HG02981 (cell line): ENCODE data around the gene MAP1LC3B2.

Experiments used
- ATAC-seq: cut with Tn5 transposase; IDR thresholded peaks from one replicate; pipeline ENCODE4 v1.9.1; 2021; ENCODE audit warnings: mild to moderate bottlenecking, moderate library complexity; ENCODE audit not compliant: unreplicated experiment

Gene MAP1LC3B2

DNA sequence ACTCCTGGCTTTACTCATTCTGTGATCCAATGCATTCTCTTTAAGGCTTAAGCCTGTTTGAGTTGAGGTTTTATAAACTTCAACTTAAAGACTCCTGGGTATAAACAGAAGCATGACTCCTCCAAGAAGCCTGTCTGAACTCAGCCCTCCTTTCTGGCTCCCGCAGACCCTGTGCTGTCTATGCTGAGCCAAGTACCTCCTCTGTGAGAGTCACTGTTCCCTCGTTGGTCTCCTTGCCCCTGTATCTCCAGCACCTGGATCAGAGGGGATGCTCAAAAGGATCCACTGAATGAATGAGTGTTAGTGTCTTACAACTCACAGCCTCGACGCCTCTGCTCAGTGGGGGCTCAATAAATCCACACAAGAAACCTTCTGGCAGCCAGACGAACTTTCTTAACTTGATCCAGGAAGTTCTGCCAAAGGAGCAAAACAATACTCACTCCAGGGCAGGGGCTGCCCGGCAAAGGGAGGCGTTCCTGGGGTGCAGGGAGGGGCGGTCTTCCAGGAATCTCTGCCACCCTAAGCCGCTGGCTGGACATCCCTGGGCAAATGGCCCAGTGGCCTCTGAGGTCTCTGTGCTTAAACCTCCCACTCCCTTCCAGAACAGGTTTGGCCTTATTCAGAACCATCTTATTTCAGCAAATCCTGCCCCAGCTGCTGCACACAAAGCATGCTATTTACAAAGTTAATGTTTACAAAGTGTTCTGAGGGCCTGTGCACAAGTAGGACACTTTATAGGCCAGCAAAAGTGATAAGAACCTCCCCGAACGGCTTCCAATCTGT is 32.9 kb downstream of the MAP1LC3B2 start:
- no peak for ATAC-seq

DNA sequence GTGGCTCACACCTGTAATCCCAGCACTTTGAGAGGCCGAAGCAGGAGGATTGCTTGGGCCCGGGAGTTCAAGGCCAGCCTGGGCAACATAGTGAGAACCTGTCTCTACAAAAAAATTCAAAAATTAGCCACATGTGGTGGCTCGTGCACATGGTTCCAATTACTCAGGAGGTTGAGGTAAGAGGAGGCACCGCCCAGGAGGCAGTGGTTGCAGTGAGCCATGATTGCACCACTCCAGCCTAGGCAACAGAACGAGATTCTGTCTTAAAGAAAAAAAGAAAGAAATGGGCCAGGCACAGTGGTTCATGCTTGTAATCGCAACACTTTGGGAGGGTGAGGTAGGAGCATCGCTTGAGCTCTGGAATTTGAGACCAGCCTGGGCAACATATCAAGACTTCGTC is 33.5 kb downstream of the MAP1LC3B2 start:
- no peak for ATAC-seq

DNA sequence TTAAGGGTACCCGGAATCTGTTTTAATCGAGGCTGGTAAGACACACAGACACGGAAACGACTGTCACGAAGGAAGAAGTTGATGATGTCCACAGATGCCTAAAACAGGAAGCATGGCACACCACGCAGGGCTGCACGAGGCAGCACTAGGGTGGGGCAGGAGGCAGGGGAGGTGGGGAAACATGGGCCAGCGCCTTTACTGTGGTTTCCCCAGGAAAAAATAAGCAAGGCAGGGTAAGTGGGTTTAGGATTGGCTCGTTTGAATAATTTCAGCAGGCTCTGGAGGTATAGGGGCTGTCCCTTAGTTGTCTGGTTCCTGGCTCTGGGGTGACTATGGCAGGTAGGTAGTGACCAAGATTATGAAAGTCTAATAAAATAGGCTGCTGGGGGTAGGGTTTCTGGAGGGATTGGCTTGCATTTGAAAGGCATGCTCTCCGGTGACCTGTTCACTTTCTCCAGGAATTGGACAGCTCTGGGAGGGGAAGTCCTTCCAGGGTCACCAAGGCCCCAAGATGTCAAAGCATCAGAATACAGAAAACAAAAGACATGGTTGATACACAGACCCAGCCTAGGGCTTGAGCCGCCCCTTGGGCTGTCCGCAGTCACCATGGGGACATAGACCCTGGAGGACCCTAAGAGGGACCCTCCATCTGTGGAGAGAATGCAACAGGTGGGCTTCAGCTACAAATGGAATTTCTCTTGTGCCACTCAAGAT is 35.3 kb downstream of the MAP1LC3B2 start:
- ATAC-seq, result no peak

DNA sequence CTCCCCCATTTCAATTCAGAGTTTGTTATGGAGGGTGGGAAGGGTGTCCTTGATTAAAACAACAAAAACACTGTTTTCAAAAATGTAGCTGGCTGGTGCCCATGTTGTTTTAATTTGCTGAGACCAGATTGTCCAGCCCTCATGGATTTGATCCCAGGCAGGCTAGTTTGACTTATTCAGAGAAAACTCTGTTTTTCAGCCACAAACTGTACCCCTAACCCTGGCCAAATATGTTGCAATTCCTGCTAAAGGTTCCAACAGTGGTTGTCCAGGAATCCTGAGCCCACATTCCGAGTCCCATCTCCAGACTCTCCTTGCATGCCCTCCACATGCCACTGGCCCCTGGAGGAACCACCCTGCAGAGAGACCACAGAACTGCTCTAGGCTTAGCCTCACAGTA is 36.0 kb downstream of the MAP1LC3B2 start:
- ATAC-seq, result no peak

DNA sequence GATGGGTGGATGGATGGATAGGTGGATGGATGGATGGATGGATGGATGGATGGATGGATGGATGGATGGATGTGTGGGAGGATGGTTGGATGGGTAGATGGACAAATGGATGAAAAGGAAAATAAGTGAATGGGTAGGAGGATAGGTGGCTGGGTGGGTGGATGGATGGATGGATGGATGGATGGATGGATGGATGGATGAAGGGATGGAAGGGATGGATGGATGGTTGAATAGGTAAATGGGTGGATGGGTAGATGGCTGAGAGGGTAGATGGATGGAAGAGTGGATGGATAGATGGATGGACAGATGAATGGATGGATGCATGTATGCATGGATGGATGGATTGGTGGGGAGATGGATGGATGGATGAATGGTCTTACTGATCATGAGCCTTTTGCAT is 36.5 kb downstream of the MAP1LC3B2 start:
- no peak for ATAC-seq

DNA sequence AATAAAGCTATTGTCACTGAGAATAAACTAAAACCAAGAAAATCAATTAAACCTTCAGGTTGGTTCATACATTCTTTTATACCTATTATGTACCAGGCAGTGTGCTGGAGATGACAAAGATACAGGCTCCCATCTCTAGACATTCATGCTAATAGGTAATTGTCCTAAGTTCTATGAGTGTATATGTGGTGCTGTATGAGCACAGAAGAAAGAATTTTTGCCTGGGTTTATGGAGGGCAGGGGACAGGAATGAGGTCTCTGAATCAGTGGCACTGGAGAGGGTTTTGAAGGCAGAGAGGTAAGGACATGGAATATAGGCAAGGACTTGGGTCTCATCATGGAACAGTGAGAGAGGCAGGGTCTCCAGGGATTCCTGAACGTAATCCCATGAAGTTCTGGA is 38.7 kb downstream of the MAP1LC3B2 start:
- ATAC-seq, result no peak

DNA sequence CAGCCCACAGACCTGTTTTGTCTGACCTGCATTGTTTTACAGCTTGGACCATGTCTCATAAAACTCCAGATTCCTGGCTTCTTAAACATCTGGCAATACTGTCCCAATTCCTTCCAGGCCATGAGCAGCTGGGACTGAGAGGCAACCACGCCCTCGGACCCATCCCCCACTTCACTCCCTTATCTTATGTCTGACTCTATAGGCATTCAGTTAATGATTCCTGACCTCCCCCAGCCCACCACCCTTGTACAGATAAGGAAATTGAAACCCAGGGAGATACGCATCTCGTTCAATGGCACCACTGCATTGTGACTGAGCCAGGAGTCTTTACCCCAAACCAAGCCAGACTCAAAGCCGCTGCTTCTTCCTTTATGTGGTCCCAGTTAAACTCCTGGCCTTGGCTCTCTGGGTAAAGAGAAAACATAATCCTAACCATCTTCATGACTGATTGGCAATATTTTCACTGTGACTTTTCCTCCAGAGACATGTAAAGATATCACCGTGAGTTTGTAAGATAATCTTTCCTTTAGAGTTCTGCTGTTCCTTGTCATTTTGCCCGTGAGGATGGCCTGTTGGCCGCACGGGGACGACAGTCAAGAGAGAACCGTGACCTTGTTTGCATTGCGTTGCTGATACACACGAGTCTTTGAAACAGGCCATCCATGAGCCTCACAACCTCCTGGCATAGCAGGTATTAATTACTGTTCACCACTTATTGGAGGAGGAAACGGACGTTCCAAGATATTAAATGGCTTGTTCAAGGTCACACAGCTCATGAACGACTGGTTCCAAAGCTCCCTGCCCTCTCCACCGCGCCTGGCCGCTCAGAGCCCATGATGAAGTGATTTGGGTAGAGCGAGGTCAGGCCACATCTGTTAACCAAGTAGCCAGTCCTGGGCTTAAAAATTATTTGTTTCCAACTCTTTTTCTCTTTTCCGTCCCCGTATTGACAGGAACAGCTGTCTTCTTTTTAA is 39.4 kb downstream of the MAP1LC3B2 start:
- no peak for ATAC-seq

DNA sequence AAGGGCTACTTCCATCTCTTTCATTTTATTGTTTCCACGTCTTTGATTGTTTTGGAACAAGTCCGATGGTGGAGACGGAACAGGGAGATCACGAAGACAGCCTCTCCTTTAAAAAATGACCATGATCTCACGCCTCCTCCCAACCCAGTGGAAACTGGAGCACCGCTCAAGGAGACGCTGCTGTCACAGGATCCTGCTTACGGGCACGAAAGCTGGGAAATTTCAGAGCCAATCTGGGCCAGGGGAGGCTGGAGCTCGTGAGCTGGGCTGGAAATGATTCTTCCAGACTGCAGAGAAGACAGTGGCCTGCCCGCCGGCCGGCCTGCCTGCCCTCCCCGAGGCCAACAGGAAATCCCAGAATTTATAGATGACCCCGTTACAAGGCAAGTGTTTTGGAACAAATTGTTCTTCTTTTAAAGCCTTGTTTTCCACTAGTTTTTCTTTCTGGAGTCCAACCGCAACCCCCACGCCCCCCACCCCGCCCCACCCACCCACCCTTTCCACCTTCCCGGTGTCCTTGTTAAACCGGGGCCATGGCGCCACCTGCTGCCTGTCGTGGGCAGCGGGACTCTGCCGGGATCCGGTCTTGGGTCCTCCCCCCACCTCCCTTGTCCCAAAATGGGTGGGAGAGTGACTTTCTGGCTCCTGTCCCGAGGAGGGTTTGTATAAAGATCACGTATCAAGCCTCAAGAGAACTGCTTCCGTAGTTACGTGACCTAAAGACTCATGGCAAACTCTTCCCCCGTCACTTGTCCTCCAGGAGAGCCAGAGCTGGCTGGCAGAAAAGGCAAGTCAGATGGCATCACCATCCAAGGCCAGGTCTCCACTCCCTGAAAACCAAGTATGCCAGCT is 40.3 kb downstream of the MAP1LC3B2 start:
- ATAC-seq, result no peak

DNA sequence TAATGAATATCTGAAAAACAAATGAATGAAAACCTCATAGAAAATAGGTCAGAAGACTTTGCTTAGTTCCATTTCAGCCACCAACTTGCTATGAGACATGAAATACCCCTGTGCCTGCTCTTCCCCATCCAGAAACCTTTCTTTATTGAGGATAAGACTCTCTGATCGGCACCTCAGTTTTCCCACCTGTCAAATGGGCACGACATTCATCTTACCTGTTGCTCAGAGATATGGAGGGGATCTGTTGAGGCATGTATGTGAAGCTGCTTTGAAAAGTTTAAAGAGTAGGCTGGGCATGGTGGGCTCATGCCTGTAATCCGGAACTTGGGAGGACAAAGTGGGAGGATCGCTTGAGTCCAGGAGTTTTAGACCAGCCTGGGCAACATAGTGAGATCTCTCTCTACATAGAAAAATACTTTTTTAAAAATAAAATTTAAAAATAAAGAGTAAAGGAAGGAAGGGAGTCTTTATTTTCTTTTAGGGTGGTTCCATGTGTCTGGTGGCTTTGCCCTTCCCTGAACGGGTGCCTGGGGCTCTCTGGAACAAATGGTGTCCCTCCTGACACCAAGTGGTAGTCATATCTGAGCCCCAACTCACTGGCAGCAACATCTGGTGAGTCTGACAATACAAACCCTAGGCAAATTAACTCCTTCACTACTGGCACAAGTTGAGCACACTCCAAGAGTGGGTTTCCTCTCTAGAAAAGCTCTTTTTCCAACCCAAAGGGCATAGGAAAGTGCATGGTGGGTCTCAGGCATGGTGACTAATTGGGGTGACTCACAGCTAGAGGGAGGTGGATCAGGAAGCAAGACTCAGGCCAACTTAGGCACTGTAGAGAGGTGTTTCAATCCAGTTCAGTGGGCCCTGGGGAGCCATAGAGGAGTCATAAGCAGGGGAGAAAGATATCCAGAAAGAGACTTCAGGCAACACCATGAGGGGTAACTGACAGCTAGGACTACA is 42.1 kb downstream of the MAP1LC3B2 start:
- ATAC-seq, result no peak

DNA sequence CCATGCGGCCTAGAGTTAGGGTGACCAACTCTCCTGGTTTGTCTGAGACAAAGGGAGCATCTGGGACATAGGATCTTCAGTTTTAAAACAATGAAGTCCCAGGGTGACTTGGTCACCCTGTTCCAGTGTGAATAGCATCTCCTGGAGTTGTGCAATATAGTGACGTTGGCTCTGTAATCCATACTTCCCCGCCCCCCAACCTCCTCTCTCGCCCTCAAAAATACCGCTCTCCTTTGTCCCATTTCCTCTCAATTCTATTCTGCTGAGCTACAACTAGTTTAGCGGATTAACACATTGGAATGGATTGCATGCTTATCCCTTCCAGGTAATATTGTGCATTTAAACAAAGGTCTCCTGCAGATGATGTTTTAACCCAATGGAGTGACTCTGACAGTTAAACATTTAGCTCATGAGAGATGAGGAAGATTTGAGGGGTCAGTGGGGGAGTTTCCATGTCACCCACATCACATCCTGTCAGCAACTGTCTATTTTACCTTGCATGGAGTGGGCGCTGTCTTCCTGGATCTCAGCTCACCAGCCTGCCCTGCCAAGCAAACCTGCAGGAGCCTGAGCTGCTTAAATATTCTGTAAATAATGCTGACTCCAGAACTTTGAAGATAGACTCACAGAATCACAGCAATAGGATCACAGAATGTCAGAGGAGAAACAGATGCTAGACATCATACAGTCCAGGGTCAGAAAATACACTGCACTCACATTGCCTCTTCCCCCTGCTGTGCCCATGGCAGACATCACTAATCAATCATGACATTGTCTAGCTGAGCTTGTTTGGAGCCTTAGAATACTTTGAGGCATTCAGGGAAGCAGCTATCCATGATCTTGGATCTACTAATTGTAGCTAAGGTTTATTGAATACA is 43.0 kb downstream of the MAP1LC3B2 start:
- ATAC-seq, result no peak

DNA sequence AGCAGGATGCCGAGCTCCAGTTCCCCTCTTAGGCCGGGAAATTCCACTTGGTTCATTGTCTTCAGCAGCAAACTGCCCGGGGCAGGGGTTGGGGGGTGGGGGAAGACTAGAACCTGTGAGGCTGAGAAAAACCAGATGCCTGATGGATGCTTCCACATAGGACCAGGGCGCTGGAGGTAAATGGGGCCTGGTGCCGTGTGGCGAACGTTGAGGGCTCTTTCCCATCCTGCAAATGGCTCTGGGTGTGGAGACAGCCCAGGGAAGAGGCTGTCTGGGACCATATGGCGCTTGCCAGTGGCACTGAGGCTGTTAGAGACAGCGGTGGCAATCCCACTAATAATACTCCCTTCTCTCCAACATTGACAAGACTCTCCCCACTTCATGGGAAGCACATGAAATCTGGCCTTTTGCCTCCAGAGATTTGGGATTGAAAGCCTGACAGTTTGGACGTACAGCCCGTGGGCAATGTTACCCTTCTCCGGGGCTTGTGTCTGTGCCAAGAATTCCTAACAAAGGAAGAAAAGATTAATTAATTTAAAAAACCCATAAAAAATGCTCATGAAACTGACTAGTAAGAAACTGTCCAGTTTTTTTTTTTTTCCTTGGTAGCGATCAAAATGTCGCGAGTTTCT is 44.5 kb downstream of the MAP1LC3B2 start:
- no peak for ATAC-seq

DNA sequence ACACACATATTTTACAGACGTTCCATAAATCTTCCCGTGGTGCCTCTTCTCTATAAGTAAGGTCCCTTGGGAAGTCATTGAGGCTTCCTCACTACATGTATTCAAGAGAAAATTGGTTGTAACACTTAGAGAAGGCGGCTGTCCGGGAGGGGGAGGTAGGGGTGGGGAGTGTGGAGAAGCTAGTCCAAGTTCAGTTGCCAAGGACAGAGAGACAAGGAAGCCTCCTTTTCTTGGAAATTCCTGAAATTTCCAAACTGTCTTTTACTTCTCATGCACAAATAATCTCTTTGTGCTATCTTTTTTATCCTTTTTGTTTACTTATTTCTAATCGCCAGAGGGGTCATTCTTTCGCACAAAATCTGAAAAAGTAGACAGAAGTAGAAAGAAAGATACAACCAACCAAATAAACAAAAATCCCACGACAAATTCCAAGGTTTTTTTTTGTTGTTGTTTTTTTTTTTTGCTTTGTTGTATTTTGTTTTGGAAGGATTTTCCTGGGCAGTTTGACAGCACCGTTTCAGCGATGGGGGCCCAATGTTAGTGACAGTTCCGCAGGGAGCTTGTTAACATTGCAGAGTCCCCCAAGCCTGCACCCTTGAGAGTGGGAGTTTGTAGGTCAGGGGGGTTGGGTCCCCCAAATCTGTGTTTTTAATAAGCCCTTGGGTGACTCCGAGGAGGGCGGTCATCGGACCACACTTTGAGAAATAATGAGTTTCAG is 45.2 kb downstream of the MAP1LC3B2 start:
- no peak for ATAC-seq

DNA sequence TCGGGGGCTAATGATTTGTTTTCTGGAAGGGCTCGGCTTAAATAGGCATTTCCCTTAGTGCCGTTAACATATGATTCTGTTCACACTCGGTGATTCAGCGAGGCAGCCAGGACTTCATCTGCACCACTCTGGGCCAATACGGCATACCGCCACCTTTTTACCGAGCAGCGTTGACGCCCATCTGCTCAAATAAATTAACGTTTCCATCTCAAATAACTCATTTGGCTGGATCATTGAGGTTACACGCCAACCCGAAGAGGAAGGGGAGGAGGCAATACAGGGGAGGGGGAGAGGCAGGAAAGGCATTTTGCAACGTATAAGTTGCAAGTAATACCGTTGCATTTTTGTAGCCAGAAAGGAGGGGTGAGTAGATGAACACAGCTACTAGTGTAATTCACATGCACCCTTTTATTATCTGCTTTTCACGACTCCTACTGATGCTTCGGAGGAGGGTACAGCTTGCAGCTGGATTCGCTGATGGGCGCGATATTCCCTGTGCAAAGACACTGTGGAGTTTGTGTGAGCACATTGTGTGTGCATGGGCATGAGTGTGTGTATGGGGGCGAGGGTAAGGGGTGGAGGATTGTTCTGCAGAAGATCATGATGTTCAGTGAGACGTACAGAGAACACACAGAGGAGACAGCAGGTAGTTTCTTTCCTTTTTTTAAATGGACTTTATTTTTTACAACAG is 45.9 kb downstream of the MAP1LC3B2 start:
- ATAC-seq, result no peak

DNA sequence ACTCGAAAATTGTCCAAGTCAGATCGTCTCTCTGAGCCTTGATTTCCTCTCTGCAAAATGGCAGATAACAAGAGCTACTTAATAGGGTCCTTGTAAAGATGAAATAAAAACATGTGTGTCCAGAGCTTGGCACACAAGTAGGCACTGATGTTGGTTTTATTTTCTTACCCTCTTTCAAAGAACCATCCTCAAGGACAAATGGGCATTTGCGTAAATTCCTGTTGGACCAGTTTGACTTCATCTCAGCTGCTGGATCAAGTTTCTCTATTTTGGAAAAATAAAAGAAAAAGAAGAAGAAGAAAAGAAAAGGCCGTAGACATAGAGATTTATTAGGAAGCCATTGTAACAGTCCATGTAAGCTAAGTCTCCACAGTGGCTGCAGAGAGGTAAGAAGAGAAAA is 47.2 kb downstream of the MAP1LC3B2 start:
- no peak for ATAC-seq

DNA sequence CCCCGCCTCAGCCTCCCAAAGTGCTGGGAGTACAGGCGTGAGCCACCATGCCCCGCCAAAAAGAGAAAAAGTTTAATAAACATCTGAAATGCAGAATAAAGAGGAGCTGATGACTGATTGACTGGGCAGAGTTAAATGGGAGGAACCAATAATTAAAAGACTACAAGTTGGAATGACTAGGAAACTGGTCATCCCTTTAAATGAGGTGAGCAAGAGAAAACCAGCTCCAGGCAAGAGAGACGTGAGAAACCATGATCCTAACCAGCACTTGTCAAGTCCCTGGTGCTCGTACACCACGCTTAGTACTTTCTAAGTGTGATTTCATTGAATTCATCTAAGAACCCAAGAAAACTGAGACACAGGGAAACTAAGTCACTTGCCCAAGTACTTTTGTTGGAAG is 47.9 kb downstream of the MAP1LC3B2 start:
- ATAC-seq, result no peak

DNA sequence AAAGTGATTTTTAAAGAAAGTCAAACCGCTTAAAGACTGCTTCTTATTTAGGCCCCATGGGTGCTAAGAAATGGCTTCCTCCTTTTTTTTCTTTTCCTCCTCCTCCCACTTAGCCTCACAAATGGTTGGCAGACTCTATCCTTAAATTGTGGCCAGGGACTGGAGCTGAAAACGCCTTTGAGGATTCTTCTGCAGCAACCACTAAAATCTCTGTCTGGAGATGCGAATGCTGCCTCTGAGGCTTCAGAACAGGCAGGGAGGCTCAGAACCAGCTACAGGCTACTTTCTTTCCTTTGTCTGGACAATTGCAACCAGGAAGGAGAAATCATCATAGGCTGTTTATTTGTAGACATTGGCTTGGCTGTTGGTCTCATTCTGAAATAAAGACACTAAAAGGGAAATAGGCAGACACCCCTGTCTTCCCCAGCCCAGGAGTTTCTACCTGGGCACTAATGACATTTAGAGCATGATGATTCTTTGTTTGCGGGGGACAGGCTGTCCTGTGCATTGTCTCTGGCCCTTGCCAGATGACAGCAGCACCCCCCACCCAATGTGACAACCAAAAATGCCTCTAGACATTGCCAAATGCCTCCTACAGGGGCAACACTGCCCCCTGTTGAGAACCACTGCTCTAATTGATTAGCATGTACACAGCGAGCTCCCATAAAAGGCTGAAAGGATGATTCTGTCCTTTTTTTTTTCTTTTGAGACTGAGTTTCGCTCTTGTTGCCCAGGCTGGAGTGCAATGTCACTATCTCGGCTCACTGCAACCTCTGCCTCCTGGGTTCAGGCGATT is 50.3 kb downstream of the MAP1LC3B2 start:
- no peak for ATAC-seq
